Astrocyte of the cerebellum (primary cell): ENCODE measurements around the gene MYH11.
"Not testable (repeated sequence)": the region's sequence is repeated elsewhere in the genome, so short reads cannot be mapped to it uniquely, and the experiment has no call there.

ENCODE experiments used
- DNase-seq: peaks from one replicate; pipeline ENCODE4 v3.0.0-alpha.2; 2011; ENCODE audit warnings: low read depth
- H3K4me3 ChIP-seq: 2 replicates; pipeline ENCODE4 v1.5.1; 2011; ENCODE audit warnings: mild to moderate bottlenecking, low read depth, low read length, moderate library complexity
- in situ Hi-C: cut with HindIII; loops from 2 replicates; pipeline ENCODE4 v1.10.0; 2017; ENCODE audit warnings: low sequenced_read_pairs
- TF ChIP-seq, protein P1 (sequence below): IDR thresholded peaks from 2 replicates; pipeline ENCODE4 v1.5.1; 2012; ENCODE audit warnings: low read length, low read depth, moderate library complexity, mild to moderate bottlenecking; ENCODE audit errors: missing control alignments

The MYH11 gene

DNA sequence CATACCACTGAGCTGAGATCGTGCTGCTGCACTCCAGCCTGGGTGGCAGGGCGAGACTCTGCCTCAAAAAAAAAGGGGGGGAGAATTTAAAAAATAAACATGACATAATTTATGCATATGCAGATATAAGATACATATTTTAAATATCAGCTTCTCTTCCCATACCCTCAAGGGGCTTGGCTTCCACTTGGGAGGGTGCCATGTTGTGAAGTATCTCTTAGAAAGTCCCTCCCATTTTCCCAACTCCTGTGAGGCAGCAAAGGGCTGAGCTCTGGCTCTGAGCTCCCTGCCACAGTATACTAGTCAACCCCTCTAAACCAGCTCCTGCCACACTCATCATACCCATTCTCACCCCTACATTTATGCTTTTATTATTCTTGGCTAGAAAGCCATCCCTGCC, 39.4 kb downstream of the MYH11 start:
- no peak overlapping the region for H3K4me3 ChIP-seq
- no peak for DNase-seq
- in situ Hi-C loops = no loop called here
- TF ChIP-seq, protein P1, sequence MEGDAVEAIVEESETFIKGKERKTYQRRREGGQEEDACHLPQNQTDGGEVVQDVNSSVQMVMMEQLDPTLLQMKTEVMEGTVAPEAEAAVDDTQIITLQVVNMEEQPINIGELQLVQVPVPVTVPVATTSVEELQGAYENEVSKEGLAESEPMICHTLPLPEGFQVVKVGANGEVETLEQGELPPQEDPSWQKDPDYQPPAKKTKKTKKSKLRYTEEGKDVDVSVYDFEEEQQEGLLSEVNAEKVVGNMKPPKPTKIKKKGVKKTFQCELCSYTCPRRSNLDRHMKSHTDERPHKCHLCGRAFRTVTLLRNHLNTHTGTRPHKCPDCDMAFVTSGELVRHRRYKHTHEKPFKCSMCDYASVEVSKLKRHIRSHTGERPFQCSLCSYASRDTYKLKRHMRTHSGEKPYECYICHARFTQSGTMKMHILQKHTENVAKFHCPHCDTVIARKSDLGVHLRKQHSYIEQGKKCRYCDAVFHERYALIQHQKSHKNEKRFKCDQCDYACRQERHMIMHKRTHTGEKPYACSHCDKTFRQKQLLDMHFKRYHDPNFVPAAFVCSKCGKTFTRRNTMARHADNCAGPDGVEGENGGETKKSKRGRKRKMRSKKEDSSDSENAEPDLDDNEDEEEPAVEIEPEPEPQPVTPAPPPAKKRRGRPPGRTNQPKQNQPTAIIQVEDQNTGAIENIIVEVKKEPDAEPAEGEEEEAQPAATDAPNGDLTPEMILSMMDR = no peak

DNA sequence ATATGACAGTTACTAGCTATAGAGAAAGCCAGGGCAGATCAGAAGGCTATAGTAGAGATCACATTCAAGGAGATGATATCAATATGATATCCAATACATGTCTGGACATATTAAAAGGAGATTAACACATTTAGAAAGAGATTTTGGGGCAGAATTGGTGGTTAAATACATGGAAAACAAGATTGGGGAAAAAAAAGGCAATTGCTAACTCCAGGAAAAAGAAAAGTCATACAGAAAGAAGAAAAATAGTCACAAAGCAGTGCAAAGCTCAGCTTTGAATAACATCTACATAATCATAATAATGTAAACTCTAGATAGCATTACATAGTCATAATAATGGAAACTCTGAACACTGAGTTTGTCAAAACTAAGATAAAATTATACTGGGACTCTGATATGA, 40.6 kb downstream of the MYH11 start:
- no peak overlapping the region for H3K4me3 ChIP-seq
- in situ Hi-C loops = no loop called here
- no peak for DNase-seq
- TF ChIP-seq, protein P1 = no peak

DNA sequence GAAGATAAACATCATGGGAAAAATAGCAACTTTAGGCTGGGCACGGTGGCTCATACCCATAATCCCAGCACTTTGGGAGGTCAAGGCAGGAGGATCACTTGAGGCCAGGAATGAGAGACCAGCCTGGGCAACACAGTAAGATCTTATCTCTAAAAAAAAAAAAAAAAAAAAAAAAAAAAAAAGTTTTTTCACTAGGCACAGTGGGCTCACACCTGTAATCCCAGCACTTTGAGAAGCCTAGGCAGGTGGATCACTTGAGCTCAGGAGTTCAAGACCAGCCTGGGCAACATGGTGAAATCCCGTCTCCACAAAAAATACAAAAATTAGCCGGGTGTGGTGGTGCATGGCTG, 44.5 kb downstream of the MYH11 start:
- DNase-seq, in situ Hi-C loops: not testable (repeated sequence)

DNA sequence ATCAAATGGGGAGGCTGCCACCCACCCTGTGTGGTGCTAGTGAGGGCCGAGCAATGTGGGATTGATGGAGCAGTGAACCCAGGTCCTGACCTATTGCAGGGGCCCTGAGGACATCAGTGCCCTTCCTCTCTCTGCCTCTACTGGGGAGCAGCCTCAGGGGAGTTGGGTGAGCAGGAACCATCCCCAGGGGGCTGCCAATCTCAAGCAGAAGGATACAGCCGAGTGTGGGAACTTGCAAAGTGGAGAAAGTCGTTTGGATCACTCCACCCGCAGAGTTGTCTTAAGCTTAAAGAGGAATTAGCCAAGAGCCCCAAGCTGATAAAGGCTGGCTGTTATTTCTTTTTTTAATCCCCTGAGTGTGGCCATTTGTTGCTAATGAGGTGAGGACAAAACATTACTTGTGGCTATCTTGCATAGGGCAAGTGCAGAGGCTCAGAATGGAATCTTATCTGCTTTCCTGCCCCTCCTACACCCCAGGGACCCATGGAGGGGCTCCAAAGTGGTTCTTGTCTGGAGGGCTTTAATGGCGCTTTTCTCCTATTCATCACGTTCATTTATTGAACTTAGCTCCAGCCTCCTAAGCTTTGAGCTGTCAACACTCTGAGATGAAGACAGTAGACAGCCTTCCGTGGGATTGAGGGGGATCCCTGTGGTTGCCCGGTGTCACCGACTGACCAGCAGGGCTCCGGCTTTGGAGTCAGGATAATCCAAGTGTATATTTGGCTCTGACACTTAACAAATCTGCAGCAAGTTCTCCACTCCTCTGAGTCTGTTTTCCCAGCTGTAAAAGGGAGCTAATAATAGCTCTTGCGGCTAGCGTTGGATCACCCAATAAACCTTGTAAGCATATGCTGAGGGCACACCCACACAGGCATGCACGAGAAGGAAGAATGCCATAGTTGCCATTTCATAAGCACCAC, 45.1 kb downstream of the MYH11 start:
- H3K4me3 ChIP-seq = no peak overlapping the region

More for the DNA sequence above, 44.5 kb downstream of the MYH11 start:
- not testable (repeated sequence) for H3K4me3 ChIP-seq

DNA sequence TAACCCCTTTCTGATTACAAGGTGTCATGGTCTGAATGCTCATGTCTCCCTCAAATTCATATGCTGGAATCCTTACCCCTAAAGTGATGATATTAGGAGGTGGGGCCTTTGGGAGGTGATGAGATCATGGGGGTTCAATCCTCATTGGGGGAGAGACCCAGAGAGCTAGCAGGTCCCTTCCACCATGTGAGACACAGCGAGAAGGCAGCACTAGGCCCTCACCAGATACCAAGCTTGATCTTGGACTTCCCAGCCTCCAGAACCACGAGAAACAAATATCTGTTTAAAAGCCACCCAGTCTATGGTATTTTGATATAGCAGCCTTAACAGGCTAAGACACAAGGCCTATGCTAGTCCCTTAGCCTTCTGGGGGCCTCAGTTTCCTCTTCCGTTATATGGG, 45.9 kb downstream of the MYH11 start:
- TF ChIP-seq, protein P1 = no peak
- no peak for DNase-seq
- in situ Hi-C loops = no loop called here

More for the DNA sequence above, 45.1 kb downstream of the MYH11 start:
- TF ChIP-seq, protein P1 = no peak
- DNase-seq = no peak
- in situ Hi-C loops = no loop called here

DNA sequence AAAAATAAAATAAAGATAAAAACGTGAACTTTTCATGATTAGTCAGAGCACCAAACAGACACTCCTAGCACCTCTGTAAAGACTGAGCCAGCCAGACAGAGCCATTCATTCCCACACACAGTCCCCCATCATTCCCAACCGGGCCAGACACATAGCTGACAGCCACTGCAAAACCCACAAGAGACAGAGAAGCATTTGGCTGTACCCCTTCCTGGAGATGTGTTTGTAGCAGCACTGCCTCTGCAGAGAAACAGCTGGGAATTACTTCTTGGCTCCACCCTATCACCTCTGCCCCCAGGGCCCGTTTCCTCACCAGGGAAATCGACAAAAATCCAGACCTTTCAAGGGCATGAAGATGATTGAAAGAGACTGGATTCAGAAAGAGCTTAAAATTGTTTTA, 46.4 kb downstream of the MYH11 start:
- in situ Hi-C loops = no loop called here
- DNase-seq = no peak
- TF ChIP-seq, protein P1 = no peak

More for the DNA sequence above, 45.9 kb downstream of the MYH11 start:
- H3K4me3 ChIP-seq = no peak overlapping the region

DNA sequence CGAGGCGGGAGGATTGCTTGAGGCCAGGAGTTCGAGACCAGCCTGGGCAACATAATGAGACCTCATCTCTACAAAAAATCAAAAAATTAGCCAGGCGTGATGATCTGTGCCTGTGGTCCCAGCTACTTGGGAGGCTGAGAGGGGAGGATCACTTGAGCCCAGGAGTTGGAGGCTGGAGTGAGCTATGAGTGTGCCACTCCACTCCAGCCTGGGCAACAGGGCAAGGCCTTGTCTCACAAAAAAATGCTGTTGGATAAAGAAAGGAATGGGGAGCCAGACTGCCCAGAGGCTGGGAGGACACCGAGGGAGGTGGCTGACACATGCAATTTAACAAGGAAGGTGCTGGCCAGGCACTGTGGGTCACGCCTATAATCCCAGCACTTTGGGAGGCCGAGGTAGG, 47.5 kb downstream of the MYH11 start:
- H3K4me3 ChIP-seq, in situ Hi-C loops, DNase-seq: not testable (repeated sequence)

More for the DNA sequence above, 46.4 kb downstream of the MYH11 start:
- H3K4me3 ChIP-seq = no peak overlapping the region
